Fibroblast of pulmonary artery (primary cell): Measurements from ENCODE around the gene ERBIN.

Experiments
- DNase-seq: peaks from one replicate; pipeline ENCODE4 v3.0.0-alpha.2; 2010; ENCODE audit warnings: low read depth
- H3K4me3 ChIP-seq: replicated peaks from 2 replicates; pipeline ENCODE4 v1.5.1; 2011; ENCODE audit warnings: low read depth, mild to moderate bottlenecking, control low read depth, low read length, moderate library complexity
- TF ChIP-seq, protein P1 (sequence below): IDR thresholded peaks from 2 replicates; pipeline ENCODE4 v1.5.1; 2011; ENCODE audit warnings: mild to moderate bottlenecking, control low read depth, low read length, inconsistent platforms; ENCODE audit errors: missing control alignments

Gene ERBIN

DNA sequence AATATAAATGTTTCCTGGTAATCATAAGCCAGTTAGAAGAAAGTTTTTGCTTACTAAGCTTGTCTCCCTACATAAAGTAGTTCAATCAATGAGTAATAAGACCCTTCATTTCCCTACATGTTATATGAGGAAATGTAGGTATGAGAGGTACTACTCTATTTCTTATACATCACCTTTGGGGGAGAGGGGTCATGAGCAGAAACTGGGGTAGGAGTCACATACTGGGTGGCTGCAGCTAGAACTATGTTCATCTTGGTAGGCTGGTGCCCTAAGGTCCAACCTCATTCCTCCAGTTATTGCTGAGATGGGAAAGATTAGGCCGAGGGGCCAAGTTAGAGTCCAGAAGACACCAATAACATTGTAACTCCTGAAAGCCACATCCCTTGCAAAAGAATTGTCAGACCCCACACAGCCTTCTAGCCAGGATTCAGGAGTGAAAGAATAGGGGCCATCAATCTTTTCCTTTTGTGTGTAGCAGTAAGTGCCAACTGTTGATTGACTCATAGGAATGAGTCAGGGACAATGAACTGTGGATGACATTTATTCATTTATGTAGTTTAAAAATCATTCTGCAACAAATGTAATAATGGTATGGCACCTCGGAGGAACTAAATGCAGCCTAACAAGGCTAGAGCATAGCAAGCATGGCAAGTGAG, 196.1 kb downstream of the ERBIN start:
- DNase-seq = no peak
- TF ChIP-seq, protein P1, sequence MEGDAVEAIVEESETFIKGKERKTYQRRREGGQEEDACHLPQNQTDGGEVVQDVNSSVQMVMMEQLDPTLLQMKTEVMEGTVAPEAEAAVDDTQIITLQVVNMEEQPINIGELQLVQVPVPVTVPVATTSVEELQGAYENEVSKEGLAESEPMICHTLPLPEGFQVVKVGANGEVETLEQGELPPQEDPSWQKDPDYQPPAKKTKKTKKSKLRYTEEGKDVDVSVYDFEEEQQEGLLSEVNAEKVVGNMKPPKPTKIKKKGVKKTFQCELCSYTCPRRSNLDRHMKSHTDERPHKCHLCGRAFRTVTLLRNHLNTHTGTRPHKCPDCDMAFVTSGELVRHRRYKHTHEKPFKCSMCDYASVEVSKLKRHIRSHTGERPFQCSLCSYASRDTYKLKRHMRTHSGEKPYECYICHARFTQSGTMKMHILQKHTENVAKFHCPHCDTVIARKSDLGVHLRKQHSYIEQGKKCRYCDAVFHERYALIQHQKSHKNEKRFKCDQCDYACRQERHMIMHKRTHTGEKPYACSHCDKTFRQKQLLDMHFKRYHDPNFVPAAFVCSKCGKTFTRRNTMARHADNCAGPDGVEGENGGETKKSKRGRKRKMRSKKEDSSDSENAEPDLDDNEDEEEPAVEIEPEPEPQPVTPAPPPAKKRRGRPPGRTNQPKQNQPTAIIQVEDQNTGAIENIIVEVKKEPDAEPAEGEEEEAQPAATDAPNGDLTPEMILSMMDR = no peak
- no peak overlapping the region for H3K4me3 ChIP-seq

DNA sequence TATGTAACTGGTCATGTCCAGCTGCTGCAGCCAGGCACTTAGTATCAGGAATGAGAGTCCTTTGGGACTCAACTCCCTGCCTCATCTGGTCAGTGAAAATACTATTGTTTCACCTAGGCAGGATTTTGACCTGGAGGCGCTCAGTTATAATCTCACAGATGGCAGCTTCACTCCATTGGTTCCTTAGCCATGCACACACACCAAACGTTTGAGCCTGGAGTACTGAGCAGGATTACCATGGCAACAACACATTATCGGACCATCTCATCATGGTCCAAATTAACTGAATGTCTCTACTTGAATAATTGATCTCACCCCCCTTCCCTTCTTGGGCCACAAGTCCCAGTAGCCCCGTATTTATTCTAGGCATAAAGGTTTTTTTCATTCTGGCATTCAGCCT, 202.8 kb downstream of the ERBIN start:
- no peak for DNase-seq
- TF ChIP-seq, protein P1 = no peak
- H3K4me3 ChIP-seq = no peak overlapping the region

DNA sequence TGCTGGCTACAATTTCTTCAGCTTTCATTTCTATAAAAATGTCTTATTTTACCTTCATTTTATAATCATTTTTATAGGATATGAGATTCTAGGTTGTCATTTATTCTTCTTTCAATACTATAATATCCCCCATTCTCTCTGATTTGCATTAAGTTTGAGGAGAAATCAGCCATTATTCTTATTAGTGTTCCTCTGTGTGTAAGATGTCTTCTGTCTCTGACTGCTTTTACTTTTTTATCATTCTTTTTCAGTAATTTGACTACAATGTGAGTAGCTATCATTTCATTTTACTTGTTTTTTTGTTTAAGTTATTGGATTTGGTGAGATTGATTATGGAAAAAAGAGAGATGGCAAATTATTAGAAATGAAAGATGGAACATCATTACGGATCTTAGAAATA, 204.1 kb downstream of the ERBIN start:
- no peak for DNase-seq
- no peak overlapping the region for H3K4me3 ChIP-seq
- TF ChIP-seq, protein P1 = no peak
